Fibroblast of the conjunctiva (primary cell): ENCODE data around the gene DNAJA2.
"Not testable (repeated sequence)": the region's sequence is repeated elsewhere in the genome, so short reads cannot be mapped to it uniquely, and the experiment has no call there.

Experiments used
- DNase-seq: peaks from one replicate; pipeline ENCODE4 v3.0.0-alpha.2; 2010; ENCODE audit warnings: low read depth

Gene DNAJA2

GRCh38 chr16:46973207-46973995, at the start of gene DNAJA2:
Gene DNAJA2 (minus strand): TSS chr16:46973674. CDS start chr16:46973572, 102 bp downstream.
- peak; percentile 60 for DNase-seq

GRCh38 chr16:47019568-47019967, 46.1 kb upstream of the DNAJA2 start:
- DNase-seq: no peak

GRCh38 chr16:47018223-47018891, 44.9 kb upstream of the DNAJA2 start:
- no peak for DNase-seq

GRCh38 chr16:47017636-47018035, 44.2 kb upstream of the DNAJA2 start:
- no peak for DNase-seq

- DNase-seq: no peak
Observed at GRCh38 chr16:47016700-47017133, 43.2 kb upstream of the DNAJA2 start.

- DNase-seq: no peak
Observed at GRCh38 chr16:47013910-47014309, 40.4 kb upstream of the DNAJA2 start.

- DNase-seq: no peak
Observed at GRCh38 chr16:47013172-47013571, 39.7 kb upstream of the DNAJA2 start.

GRCh38 chr16:47010812-47011211, 37.3 kb upstream of the DNAJA2 start:
- DNase-seq: not testable (repeated sequence)

- DNase-seq: no peak
Observed at GRCh38 chr16:47008612-47009011, 35.1 kb upstream of the DNAJA2 start.

GRCh38 chr16:47008174-47008573, 34.7 kb upstream of the DNAJA2 start:
- DNase-seq: no peak

- DNase-seq: no peak
Observed at GRCh38 chr16:47004652-47005051, 31.2 kb upstream of the DNAJA2 start.

- not testable (repeated sequence) for DNase-seq
Observed at GRCh38 chr16:47000066-47000465, 26.6 kb upstream of the DNAJA2 start.

- no peak for DNase-seq
Observed at GRCh38 chr16:46997844-46998243, 24.4 kb upstream of the DNAJA2 start.

- DNase-seq: no peak
Observed at GRCh38 chr16:46996952-46997458, 23.5 kb upstream of the DNAJA2 start.

- no peak for DNase-seq
Observed at GRCh38 chr16:46996391-46996790, 22.9 kb upstream of the DNAJA2 start.

- no peak for DNase-seq
Observed at GRCh38 chr16:46991729-46992704, 18.5 kb upstream of the DNAJA2 start.

GRCh38 chr16:46986896-46987295, 13.4 kb upstream of the DNAJA2 start:
- no peak for DNase-seq

GRCh38 chr16:46986438-46986837, 13.0 kb upstream of the DNAJA2 start:
- DNase-seq: no peak

GRCh38 chr16:46982335-46982734, 8.9 kb upstream of the DNAJA2 start:
- DNase-seq: no peak

GRCh38 chr16:46980926-46981325, 7.5 kb upstream of the DNAJA2 start:
- no peak for DNase-seq

GRCh38 chr16:46976550-46976949, 3.1 kb upstream of the DNAJA2 start:
- no peak for DNase-seq

GRCh38 chr16:46975908-46976470, 2.5 kb upstream of the DNAJA2 start:
- no peak for DNase-seq
